MG63 (cell line): ENCODE measurements around the gene SUPT6H. TPM values are rescaled to one million over a fixed set of nuclear protein-coding genes. Genes with fewer than 3 reads are reported as not detected.
"Not testable (repeated sequence)": the region's sequence is repeated elsewhere in the genome, so short reads cannot be mapped to it uniquely, and the experiment has no call there.

Experiments
- DNase-seq: peaks from one replicate; pipeline ENCODE4 v3.0.0-alpha.2; 2020
- H3K27me3 ChIP-seq: fragments of 250-450 bp; sonication (Bioruptor Pico); 2 replicates; pipeline ENCODE4 v1.5.1; 2020; ENCODE audit warnings: mild to moderate bottlenecking, moderate library complexity
- H3K36me3 ChIP-seq: fragments of 250-450 bp; sonication (Bioruptor Pico); 2 replicates; pipeline ENCODE4 v1.5.1; 2020; ENCODE audit warnings: mild to moderate bottlenecking, moderate library complexity
- H3K4me3 ChIP-seq: fragments of 250-450 bp; sonication (Bioruptor Pico); 2 replicates; pipeline ENCODE4 v1.5.1; 2020; ENCODE audit warnings: mild to moderate bottlenecking, moderate library complexity
- H3K9me3 ChIP-seq: fragments of 250-450 bp; sonication (Bioruptor Pico); 2 replicates; pipeline ENCODE4 v1.5.1; 2020; ENCODE audit warnings: mild to moderate bottlenecking, moderate library complexity
- total RNA-seq: library from RNA; depleted of rRNA; stranded (reverse); fragments of >200 nt; shearing (Covaris generic); gene quantifications from 2 replicates; pipeline ENCODE4 v1.2.3, GENCODE V29; 2014; ENCODE audit warnings: low replicate concordance

Gene SUPT6H
- total RNA-seq, 1 experiment from 2014 or later = 27.6 TPM

- peak overlapping the region; percentile 82 for H3K4me3 ChIP-seq
Measured at GRCh38 chr17:28722417-28723158, 60.6 kb downstream of the SUPT6H start.

GRCh38 chr17:28723159-28723835 is 61.3 kb downstream of the SUPT6H start:
- DNase-seq = no peak
- H3K36me3 ChIP-seq = peaks cover 56% of the 10 kb centered on the region
- H3K9me3 ChIP-seq = no peaks in the 10 kb centered on the region
- H3K4me3 ChIP-seq = peak overlapping the region; percentile 82
- no peaks in the 10 kb centered on the region for H3K27me3 ChIP-seq

More at GRCh38 chr17:28722417-28723158, 60.6 kb downstream of the SUPT6H start:
- Histone ChIP-seq H3K9me3 (no peaks in the 10 kb centered on the region), H3K27me3 (no peaks in the 10 kb centered on the region), H3K36me3 (peaks cover 56% of the 10 kb centered on the region)
- no peak for DNase-seq

- not testable (repeated sequence) for H3K27me3 ChIP-seq, H3K9me3 ChIP-seq, DNase-seq
- peak overlapping the region; percentile 3 for H3K4me3 ChIP-seq
- H3K36me3 ChIP-seq = peaks cover 56% of the 10 kb centered on the region
Measured at GRCh38 chr17:28723836-28724499, 62.0 kb downstream of the SUPT6H start.

GRCh38 chr17:28724500-28725165 is 62.6 kb downstream of the SUPT6H start:
- Histone ChIP-seq H3K9me3 (no peaks in the 10 kb centered on the region), H3K27me3 (no peaks in the 10 kb centered on the region), H3K36me3 (peaks cover 56% of the 10 kb centered on the region), H3K4me3 (peak overlapping the region; percentile 69)
- no peak for DNase-seq

GRCh38 chr17:28725166-28725659 is 63.2 kb downstream of the SUPT6H start:
- no peaks in the 10 kb centered on the region for H3K27me3 ChIP-seq
- H3K4me3 ChIP-seq = peak overlapping the region; percentile 69
- no peaks in the 10 kb centered on the region for H3K9me3 ChIP-seq
- peaks cover 52% of the 10 kb centered on the region for H3K36me3 ChIP-seq
- peak; percentile 74 for DNase-seq

GRCh38 chr17:28725660-28726225 is 63.7 kb downstream of the SUPT6H start:
- peak; percentile 92 for DNase-seq
- Histone ChIP-seq H3K9me3 (no peaks in the 10 kb centered on the region), H3K36me3 (peaks cover 47% of the 10 kb centered on the region), H3K27me3 (no peaks in the 10 kb centered on the region), H3K4me3 (peak overlapping the region; percentile 69)

- no peaks in the 10 kb centered on the region for H3K27me3 ChIP-seq
- H3K4me3 ChIP-seq = peak within 1 kb of the TSS; percentile 69
- peaks cover 42% of the 10 kb centered on the region for H3K36me3 ChIP-seq
- no peaks in the 10 kb centered on the region for H3K9me3 ChIP-seq
- DNase-seq = peak; percentile 78
Measured at GRCh38 chr17:28726226-28726626, 64.2 kb downstream of the SUPT6H start, which contains the start of gene TLCD1. Gene TLCD1, minus strand, starts transcription at chr17:28726233. Its CDS starts 136 bp downstream, at chr17:28726097.

- no peaks in the 10 kb centered on the region for H3K27me3 ChIP-seq
- H3K36me3 ChIP-seq = peaks cover 36% of the 10 kb centered on the region
- DNase-seq = peak; percentile 91
- H3K4me3 ChIP-seq = peak overlapping the region; percentile 69
- H3K9me3 ChIP-seq = no peaks in the 10 kb centered on the region
Measured at GRCh38 chr17:28726627-28727491, 64.9 kb downstream of the SUPT6H start.

GRCh38 chr17:28728364-28729200 is 66.6 kb downstream of the SUPT6H start, which contains the start of gene NEK8:
Gene NEK8, plus strand, starts transcription at chr17:28728788. Its CDS starts 26 bp downstream, at chr17:28728814.
- Histone ChIP-seq H3K27me3 (no peaks in the 10 kb centered on the region), H3K4me3 (peak within 1 kb of the TSS; percentile 69), H3K36me3 (peaks cover 18% of the 10 kb centered on the region), H3K9me3 (no peaks in the 10 kb centered on the region)
- DNase-seq = peak; percentile 97

GRCh38 chr17:28729950-28730330 is 67.9 kb downstream of the SUPT6H start:
- Histone ChIP-seq H3K36me3 (peaks cover 5% of the 10 kb centered on the region), H3K4me3 (no peak overlapping the region), H3K27me3 (no peaks in the 10 kb centered on the region), H3K9me3 (no peaks in the 10 kb centered on the region)
- no peak for DNase-seq

GRCh38 chr17:28733346-28733745 is 71.3 kb downstream of the SUPT6H start:
- H3K27me3 ChIP-seq = no peaks in the 10 kb centered on the region
- no peak for DNase-seq
- H3K36me3 ChIP-seq = no peaks in the 10 kb centered on the region
- no peaks in the 10 kb centered on the region for H3K9me3 ChIP-seq
- H3K4me3 ChIP-seq = no peak overlapping the region

- Histone ChIP-seq H3K36me3 (no peaks in the 10 kb centered on the region), H3K27me3 (no peaks in the 10 kb centered on the region), H3K4me3 (no peak overlapping the region), H3K9me3 (no peaks in the 10 kb centered on the region)
- DNase-seq = no peak
Measured at GRCh38 chr17:28734712-28735241, 72.8 kb downstream of the SUPT6H start.

GRCh38 chr17:28735242-28735722 is 73.3 kb downstream of the SUPT6H start:
- no peaks in the 10 kb centered on the region for H3K27me3 ChIP-seq
- no peaks in the 10 kb centered on the region for H3K36me3 ChIP-seq
- DNase-seq = no peak
- H3K9me3 ChIP-seq = no peaks in the 10 kb centered on the region
- H3K4me3 ChIP-seq = no peak overlapping the region
